ENCODE data around the gene IFI6. TPM values are rescaled to one million over a fixed set of nuclear protein-coding genes. Genes with fewer than 3 reads are reported as not detected.

Gene IFI6
- total RNA-seq, 1 experiment from 2014 or later, result 4.3 TPM

DNA sequence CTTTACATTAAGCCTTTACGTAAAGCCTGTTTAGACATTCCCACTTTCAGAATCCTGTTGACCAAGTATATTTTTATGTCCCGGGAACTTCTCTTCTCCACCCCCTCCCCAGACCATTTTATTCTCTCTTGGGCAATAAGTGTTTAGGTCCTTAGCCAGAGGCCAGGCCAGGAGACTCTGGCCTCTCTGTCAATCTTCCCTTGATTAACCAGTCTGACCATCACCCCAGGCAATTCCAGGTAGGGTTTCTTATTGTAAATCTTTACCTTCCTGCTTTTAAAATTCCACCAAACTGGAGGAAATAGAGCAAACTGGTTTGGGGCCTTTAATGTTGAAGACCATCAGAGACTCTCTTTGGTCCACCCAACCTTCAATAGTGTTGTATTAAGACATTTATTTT is 12.2 kb upstream of the IFI6 start:
- no CpG with 5 or more reads among the region's 2 CpGs for WGBS (ENCODE audit: extremely low coverage, insufficient read length, low lambda C conversion rate)
- H4K5ac ChIP-seq (ENCODE audit: insufficient read length, low read depth, low read length), result no peak overlapping the region
- H3T11ph ChIP-seq (ENCODE audit: low read length), result no peak overlapping the region
- Mint-ChIP-seq H3K36me3 (ENCODE audit: insufficient read depth in 1 of 3, low read depth in 3 of 3) (peaks cover 8 to 17% (median 14%) of the 10 kb centered on the region in 3 experiments), H3K27ac (no peak overlapping the region), H3K9me3 (peaks cover 35 to 42% of the 10 kb centered on the region in 2 experiments), H3K4me1 (peaks cover 18 to 19% of the 10 kb centered on the region in 2 experiments), H3K27me3 (ENCODE audit: low read depth) (peaks cover 10% of the 10 kb centered on the region), H3K4me3 (no peak overlapping the region)
- H3K14ac ChIP-seq (ENCODE audit: insufficient read depth, low read length), result no peak overlapping the region
- no peak for DNase-seq
- H3K9me3 ChIP-seq (ENCODE audit: control insufficient read depth, low read depth, low read length), result no peaks in the 10 kb centered on the region
- H2BK20ac ChIP-seq (ENCODE audit: low read depth, low read length, poor library complexity, severe bottlenecking), result no peak overlapping the region
- H3K23ac ChIP-seq (ENCODE audit: insufficient read length, low read depth, low read length), result no peak overlapping the region
- no peak overlapping the region for H3K9ac ChIP-seq (ENCODE audit: extremely low read depth, insufficient read length, low read length)
- no peak overlapping the region for H2AK5ac ChIP-seq (ENCODE audit: insufficient read length, low read length)
- no peaks in the 10 kb centered on the region for H3K23me2 ChIP-seq (ENCODE audit: insufficient read length, low read depth, low read length, poor library complexity, severe bottlenecking)
- H2AFZ ChIP-seq (ENCODE audit: low read length), result no peak overlapping the region
- TF ChIP-seq, protein P1, sequence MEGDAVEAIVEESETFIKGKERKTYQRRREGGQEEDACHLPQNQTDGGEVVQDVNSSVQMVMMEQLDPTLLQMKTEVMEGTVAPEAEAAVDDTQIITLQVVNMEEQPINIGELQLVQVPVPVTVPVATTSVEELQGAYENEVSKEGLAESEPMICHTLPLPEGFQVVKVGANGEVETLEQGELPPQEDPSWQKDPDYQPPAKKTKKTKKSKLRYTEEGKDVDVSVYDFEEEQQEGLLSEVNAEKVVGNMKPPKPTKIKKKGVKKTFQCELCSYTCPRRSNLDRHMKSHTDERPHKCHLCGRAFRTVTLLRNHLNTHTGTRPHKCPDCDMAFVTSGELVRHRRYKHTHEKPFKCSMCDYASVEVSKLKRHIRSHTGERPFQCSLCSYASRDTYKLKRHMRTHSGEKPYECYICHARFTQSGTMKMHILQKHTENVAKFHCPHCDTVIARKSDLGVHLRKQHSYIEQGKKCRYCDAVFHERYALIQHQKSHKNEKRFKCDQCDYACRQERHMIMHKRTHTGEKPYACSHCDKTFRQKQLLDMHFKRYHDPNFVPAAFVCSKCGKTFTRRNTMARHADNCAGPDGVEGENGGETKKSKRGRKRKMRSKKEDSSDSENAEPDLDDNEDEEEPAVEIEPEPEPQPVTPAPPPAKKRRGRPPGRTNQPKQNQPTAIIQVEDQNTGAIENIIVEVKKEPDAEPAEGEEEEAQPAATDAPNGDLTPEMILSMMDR (conservative IDR thresholded peaks at IDR 0.05), result no peak
- H3K27ac ChIP-seq (ENCODE audit: insufficient read length, low read depth, low read length), result no peak overlapping the region
- H3K79me2 ChIP-seq (ENCODE audit: insufficient read depth, low read length), result no peaks in the 10 kb centered on the region
- H4K91ac ChIP-seq (ENCODE audit: insufficient read length, low read depth, low read length), result no peak overlapping the region
- no peak overlapping the region for H3K4ac ChIP-seq (ENCODE audit: low read depth, low read length)
- H2BK12ac ChIP-seq (ENCODE audit: insufficient read length, low read depth, low read length), result no peak overlapping the region
- no peaks in the 10 kb centered on the region for H3K27me3 ChIP-seq (ENCODE audit: insufficient read depth, low read length)
- H4K20me1 ChIP-seq (ENCODE audit: control insufficient read depth, insufficient read depth, insufficient read length), result no peaks in the 10 kb centered on the region
- H2BK15ac ChIP-seq (ENCODE audit: low read depth, low read length), result no peak overlapping the region
- H2BK5ac ChIP-seq (ENCODE audit: insufficient read length, low read length), result no peak overlapping the region
- H3K18ac ChIP-seq (ENCODE audit: insufficient read length, low read depth, low read length), result no peak overlapping the region
- H4K8ac ChIP-seq (replicated peaks; ENCODE audit: insufficient read length, low read depth, low read length), result no peak overlapping the region
- no peak overlapping the region for H3K4me2 ChIP-seq (ENCODE audit: insufficient read depth, insufficient read length, low read length)
- no peaks in the 10 kb centered on the region for H3K4me1 ChIP-seq (ENCODE audit: insufficient read depth, low read length)
- H3K56ac ChIP-seq (ENCODE audit: insufficient read length, low read depth, low read length), result no peak overlapping the region
- H2BK120ac ChIP-seq (ENCODE audit: low read depth, low read length, poor library complexity, severe bottlenecking), result no peak overlapping the region
- no peaks in the 10 kb centered on the region for H3K79me1 ChIP-seq (ENCODE audit: insufficient read depth, low read depth, low read length, poor library complexity, severe bottlenecking)

All from H9 (cell line).